HG03378 (cell line): Measurements from ENCODE around the gene TRPV2.
A peak's percentile ranks its signal among the peaks of the same experiment; 100 is the strongest.

Experiments
- ATAC-seq: cut with Tn5 transposase; IDR thresholded peaks from one replicate; pipeline ENCODE4 v1.9.1; 2021; ENCODE audit warnings: mild to moderate bottlenecking, moderate library complexity; ENCODE audit not compliant: unreplicated experiment

Gene TRPV2

DNA sequence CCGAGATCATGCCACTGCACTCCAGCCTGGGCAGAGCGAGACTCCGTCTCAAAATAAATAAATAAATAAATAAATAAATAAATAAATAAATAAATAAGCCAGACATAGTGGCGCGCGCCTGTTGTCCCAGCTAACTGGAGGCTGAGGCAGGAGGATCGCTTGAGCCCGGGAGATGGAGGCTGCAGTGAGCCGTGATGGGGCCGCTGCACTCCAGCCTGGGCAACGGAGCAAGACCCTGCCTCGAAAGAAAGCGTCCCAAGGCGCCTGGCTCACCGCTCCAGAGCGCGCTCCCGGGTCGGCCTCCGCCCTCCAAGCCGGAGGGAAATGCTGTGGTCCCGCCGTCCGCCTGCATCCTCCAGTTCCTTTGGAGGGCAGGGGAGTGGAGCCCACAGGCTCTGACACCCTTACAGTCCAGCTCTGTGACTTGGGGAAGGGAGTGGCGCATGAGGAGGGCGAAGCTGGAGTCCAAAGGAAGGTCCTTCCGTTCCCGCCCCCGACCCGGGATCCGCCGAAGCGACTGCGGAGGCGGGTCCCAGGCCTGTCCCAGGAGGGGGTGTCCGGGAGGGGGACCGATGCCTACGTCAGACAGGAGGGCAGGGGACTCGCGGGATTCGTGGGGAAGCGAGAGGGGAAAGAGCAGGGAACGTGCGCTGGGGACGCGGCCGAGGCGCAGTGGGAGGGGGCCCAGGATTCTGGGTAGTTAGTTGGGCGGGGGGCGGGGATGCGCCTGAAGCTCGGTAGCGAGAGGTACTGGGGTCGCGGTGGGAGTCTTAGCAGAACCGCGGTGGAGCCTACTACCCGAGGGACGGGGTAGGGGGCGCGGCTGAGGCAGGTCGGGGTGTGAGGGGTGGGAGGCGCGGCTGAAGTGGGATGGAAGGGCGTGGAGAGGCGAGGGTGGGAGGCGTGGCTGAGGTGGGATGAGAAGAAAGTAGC lies 8.4 kb upstream of the TRPV2 start:
- ATAC-seq: no peak

DNA sequence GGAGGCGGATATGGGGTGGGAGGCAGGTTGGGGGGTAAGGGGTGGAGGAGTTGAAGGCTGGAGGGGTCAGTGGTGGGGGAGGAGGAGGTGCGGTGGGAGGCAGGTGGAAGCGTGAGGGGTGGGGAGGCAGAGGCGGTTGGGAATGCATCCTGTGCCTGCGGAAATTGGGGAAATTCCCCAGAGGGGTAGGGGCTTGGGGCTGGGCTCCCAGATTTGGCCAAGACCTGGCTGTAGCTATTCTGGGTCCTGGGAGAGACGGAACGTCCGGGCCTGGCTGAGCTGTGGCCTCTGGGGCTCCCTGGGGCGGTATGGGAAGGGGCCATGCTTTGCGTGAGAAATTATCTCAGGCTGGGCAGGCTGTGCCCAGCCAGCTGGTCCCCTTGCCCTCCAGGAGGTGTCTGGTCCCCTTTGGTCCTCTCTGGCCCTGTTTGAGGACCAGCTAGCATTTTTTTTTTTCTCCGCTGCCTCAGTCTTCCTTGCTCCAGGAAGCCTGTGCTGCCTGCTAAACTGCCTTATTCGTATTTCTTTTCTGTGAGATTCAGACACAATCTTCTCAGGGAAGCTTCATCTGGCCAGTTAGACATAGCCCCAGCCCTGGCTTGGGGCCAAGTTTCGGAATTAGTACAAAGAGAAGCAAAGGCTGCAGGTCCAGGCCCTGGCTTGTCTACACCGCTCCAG lies 7.3 kb upstream of the TRPV2 start:
- ATAC-seq: peak; percentile 90

DNA sequence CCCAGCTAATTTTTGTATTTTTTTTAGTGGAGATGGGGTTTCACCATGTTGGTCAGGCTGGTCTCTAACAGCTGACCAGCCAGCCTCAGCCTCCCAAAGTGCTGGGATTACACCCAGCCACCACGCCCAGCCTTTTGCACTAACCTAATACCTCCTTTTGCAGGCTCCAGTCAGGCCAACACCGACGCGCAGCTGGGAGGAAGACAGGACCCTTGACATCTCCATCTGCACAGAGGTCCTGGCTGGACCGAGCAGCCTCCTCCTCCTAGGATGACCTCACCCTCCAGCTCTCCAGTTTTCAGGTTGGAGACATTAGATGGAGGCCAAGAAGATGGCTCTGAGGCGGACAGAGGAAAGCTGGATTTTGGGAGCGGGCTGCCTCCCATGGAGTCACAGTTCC lies 2.0 kb downstream of the TRPV2 start:
- ATAC-seq: no peak

DNA sequence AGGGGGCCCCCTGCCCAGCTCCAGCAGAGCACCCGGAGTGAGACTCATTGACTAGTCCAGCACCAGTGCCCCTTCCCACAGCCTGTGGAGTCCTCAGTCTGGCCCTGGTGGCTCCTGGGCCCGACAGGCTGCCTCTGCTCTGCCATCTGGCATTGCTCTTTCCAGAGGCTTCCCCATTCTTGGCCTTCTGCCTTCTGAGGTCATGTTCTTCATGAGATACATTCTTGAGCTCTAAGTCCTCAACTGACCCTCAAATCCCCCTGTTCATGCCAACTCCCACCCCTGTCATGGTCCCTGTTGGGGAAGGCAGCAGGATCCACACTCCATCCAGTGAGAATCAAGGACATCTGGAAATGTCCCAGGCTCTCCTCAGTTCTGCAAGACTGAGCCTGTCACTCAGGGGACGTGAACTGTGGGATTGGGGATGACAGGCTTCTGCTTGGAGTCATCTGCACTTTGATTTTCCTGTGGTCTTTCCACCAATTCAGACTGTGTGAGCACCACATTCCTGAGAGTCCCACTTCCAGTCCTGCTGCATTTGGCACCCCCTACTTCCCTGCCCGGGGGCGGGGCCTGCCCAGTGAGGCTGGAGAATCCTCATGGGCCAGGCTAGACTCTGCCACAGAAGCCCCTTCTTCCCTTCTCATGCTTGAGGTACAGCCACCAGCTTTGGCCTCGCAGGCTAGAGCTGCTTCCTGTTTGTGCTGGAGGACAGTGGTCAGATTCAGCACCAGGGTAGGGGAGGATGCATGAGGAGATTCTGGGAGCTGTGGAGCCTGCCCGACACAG lies 2.7 kb downstream of the TRPV2 start:
- no peak for ATAC-seq

DNA sequence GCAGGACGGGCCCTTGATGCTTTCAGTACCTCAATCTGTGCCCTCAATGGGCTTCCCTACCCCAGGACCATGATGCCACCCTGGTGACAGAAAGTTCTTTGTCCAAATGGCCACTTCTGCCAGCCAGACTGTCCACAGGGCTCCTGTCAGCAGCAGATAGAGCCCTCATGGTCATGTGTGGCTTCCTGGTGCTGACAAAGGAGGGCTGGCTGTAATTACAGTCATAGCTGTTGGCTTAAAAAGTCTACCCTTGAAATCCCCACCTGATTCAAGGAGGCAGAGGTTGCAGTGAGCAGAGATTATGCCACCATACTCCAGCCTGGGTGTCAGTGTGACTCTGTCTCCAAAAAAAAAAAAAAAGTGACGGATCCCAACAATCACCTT lies 3.3 kb downstream of the TRPV2 start:
- no peak for ATAC-seq

DNA sequence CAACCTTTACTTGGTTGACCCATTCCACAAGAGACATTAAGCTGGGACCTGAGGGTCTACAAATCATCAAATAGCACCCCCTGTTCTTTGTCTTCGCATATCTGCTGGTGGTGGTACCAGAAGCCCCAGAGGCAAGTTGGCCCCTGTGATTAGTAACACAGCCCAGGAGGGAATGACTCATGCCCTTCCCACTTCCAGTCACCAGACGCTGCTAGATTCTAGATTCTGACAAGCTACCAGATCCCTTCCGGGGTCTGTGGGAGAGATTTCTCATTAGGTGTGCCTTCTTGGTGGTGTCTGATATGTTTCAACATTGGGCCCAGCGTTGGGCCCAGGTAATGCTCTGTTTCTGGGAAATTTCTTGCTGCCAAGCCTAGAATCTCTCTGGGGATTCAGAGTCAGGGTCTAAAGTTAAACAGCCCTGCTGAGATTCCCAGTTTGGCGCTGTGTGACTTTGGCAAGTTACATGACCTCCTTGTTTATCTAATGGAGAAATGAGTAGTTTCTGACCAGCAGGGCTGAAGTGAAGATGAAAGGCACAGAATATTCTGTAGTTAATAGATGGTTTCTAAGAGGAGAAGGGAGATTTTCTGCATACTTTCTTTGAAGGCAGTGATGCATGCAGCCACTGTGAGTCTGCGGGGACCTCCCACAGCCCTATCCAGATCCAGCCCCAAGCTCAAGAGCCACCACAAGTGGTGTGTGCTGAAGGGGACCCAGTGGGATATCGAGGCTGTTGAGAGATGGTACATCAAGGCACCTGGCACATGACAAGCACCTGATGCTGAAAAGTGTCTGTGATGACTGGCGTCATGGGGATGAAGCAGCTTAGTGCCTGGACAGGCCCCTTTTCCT lies 3.9 kb downstream of the TRPV2 start:
- ATAC-seq: peak; percentile 48

DNA sequence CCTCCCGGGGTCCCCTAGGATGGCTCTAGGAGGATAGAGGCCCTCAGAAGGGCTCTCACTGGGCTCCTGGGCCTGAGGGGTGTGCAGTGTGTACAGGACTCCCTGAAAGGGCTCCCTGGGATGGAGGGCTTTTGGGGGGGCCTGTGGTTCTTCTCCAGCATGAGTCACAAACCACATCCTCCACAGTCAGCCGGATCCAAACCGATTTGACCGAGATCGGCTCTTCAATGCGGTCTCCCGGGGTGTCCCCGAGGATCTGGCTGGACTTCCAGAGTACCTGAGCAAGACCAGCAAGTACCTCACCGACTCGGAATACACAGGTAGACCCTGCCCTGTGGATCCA lies 4.5 kb downstream of the TRPV2 start:
- ATAC-seq: peak; percentile 3

DNA sequence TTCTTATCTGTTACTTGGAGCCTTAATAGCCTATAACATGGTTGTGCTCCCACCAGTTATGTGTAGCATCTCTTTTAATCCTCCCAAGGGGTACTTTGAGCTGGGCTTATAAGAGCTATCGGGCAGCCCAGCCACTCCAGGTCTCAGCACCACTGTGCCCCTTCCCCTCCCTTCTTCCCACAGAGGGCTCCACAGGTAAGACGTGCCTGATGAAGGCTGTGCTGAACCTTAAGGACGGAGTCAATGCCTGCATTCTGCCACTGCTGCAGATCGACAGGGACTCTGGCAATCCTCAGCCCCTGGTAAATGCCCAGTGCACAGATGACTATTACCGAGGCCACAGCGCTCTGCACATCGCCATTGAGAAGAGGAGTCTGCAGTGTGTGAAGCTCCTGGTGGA lies 7.0 kb downstream of the TRPV2 start:
- no peak for ATAC-seq

DNA sequence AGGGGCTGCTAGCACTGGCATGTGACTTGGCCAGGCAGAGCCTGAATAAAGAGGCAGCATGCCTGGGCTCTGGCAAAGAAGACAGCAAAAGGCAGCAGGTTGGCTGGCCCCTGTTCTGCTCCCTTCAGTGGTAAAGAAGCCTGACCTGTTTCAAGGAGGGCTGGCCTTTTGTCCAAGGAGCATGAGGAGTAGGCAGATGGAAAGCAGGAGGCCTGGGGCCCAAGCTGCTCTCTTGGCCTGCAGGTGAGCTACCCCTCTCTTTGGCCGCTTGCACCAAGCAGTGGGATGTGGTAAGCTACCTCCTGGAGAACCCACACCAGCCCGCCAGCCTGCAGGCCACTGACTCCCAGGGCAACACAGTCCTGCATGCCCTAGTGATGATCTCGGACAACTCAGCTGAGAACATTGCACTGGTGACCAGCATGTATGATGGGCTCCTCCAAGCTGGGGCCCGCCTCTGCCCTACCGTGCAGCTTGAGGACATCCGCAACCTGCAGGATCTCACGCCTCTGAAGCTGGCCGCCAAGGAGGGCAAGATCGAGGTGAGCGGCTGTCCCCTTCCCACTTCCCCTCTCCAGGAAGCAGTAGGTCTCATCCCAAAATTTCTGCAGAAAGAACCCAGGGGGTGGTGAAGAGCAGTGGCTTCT lies 8.0 kb downstream of the TRPV2 start:
- no peak for ATAC-seq

DNA sequence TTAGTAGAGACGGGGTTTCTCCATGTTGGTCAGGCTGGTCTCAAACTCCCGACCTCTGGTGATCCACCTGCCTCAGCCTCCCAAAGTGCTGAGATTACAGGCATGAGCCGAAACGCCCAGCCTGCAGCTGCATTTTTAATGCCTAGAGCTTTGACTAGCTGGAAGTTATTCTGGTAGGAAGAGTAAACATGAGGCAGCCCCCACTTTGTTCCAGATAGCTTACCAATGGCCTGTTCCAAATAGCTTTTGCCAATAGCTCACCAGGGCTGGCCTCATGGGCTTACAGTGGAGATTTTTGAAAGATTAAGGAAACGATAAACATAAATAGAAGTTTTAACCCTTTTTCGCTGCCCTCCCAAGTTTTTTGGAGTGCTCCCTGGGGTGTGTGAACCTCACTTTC lies 9.8 kb downstream of the TRPV2 start:
- ATAC-seq: no peak

DNA sequence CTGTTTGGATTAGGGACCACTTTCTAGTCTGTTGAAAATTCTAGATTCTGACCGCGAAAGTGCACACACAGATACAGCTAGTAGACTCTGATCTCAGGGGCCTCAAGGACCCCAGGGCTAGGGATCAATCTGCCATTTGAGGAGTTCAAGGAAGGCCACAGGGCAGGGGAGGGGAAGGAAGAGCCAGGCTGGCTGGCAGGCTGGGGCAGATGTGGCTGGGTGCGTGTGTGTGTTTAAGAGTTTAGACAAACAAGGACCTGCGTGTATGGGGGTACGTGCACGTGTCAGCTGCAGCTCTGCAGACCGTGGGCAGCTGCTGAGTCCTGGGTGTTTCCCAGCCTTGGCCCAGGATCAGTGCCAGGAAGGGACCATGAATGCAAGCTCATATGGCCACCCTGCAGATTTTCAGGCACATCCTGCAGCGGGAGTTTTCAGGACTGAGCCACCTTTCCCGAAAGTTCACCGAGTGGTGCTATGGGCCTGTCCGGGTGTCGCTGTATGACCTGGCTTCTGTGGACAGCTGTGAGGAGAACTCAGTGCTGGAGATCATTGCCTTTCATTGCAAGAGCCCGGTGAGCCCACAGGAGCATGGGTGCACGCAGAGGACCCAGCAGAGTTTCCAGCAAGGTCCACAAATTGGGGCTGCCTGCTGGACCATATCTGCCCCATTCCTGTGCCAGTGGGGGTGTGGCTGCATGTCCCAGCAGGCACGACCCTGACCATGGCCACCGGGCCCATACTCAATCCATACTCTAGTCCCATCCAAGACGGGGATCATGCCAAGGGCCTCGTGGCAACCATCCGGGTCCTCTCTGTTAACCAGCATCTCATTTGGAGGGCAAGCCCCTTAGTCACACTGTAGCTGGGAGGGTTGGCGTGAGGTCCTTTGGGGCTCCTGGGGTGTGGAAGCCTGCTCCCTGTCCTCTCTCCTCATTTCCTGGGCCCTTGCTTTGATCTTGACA lies 10.6 kb downstream of the TRPV2 start:
- ATAC-seq: no peak

DNA sequence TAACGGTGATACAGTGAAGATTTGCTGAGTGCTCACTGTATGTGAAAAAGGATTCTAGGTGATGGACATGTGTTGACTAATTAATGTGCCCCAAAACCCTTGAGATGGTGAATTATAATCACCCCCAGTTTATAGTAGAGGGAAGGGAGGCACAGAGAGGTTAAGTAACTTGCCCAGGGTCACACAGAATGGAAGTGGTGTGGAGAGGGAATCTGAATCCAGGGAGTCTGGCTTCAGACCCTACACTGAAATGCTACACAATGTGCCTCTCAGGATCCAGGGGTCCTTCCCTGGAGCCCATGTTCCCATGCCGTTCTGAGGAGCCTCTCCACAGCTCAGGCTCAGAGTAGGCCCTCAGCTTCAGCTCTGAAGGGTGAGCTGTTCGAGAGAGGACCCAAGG lies 11.6 kb downstream of the TRPV2 start:
- ATAC-seq: no peak

DNA sequence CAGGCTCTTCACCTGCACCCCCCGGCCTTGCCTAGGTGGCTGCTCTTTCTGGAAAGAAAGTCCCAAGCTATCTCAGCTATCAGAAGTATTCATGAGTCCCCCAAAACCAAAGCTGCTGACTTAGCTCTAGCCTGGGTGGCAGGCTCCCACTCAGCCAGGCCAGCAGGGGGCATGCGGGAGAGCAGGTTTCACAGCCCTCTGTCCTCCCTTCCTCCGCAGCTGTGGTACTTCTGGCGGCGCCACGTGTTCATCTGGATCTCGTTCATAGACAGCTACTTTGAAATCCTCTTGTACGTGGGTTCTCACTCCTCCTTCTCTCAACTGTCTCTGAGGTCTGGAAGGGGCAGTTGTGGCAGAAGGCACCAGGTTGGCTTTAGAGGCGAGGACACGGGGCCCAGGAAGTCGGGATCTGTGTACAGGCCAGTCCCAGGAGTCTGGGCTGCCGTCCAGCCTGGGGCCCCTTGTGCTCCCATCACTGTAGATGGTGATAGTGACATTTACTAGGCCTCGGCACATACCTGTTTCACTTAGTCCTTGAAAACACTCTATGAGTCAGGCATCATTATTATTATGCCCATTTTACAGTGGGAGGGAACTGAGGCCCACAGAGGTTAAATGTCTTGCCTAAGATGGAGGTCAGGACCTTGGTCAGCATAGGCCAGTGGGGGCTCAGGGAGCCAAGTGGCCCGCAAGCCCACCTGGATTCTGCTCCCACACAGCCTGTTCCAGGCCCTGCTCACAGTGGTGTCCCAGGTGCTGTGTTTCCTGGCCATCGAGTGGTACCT lies 12.9 kb downstream of the TRPV2 start:
- ATAC-seq: no peak

DNA sequence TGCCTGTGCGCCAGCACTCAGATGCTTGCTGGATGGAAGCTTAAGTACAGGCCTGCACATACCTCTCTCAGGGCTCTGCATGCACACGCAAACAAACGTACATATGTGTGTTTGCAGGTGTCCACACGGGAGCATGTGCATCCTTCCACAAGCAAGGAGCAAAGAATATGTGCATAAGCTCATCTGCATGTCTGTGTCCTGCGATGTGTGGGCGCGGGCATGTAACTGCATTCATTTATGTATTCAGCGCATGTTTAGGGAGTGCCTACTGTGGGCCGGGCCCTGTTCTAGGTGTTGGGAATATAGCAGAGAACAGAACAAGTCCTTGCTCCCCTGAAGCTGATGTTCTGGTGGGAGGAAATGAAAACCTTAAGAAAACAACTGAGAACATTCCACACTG lies 13.7 kb downstream of the TRPV2 start:
- ATAC-seq: no peak

DNA sequence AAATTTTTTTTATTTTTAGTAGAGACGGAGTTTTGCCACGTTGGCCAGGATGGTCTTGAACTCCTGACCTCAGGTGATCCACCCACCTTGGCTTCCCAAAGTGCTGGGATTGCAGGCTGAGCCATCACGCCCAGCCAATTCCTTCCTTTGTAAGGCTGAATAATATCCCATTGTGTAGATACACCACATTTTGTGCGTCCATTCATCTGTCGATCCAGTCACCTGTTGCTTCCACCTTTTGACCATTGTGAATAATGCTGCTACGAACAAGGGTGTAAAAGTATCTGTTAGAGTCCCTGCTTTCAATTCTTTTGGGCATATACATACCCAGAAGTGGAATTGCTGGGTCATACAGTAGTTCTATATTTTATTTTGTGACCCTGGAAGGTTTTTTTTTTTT lies 15.3 kb downstream of the TRPV2 start:
- no peak for ATAC-seq

DNA sequence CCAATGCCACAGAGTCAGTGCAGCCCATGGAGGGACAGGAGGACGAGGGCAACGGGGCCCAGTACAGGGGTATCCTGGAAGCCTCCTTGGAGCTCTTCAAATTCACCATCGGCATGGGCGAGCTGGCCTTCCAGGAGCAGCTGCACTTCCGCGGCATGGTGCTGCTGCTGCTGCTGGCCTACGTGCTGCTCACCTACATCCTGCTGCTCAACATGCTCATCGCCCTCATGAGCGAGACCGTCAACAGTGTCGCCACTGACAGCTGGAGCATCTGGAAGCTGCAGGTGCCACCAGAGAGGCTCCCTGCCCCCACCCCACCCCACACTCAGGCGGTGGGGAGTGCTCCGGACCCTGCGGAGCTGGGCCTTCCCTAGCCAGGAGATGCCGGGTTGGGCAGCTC lies 16.6 kb downstream of the TRPV2 start:
- no peak for ATAC-seq

DNA sequence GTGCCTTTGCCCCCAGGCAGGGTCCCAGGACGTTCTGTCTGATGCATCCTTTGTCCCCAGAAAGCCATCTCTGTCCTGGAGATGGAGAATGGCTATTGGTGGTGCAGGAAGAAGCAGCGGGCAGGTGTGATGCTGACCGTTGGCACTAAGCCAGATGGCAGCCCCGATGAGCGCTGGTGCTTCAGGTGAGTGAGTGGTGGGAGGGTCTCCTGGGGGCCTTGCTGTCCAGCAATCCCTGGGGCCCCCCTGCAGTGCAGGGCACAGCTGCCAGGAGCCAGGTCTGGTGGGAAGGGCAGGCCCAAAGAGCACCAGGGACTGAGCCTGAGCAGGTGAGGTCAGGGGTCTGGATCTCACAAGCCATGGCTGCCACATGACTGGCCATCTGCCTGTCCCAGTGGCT lies 18.1 kb downstream of the TRPV2 start:
- no peak for ATAC-seq

DNA sequence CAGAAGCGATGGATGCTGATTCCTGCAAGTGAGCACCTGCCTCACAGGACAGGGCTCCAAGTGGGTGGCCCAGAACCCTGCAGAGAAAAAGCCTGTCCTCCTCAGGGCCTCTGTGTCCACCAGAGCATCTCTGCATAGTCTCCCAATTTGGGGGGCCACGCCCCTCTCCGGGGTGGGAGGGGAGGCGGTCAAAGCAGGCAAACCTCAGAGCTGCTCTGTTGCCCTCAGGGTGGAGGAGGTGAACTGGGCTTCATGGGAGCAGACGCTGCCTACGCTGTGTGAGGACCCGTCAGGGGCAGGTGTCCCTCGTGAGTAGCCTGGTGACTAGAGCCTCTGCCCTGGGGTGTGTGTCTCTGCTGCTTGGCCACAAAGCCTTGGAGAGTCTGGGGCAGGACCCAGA lies 19.3 kb downstream of the TRPV2 start:
- ATAC-seq: no peak
